MCF 10A (cell line): ENCODE data around the gene PRODH. TPM values are rescaled to one million over a fixed set of nuclear protein-coding genes. Genes with fewer than 3 reads are reported as not detected.

ENCODE experiments used
- total RNA-seq: library from RNA; stranded (reverse); gene quantifications from 2 replicates; pipeline ENCODE4 v1.2.3, GENCODE V29; 2022

The PRODH gene
- total RNA-seq, 1 experiment from 2014 or later: 8.4 TPM

Other genes with a start within 250 kb of the PRODH start
- 1.6 and 1.7 TPM in 2 replicates for gene DGCR6, start 30.0 kb downstream of the PRODH start, total RNA-seq
- 41.2 and 50.1 TPM in 2 replicates for gene DGCR2, start 186.1 kb upstream of the PRODH start, total RNA-seq
- gene TSSK2, start 195.0 kb upstream of the PRODH start, total RNA-seq: not detected in 2 replicates
- gene ESS2, start 208.4 kb upstream of the PRODH start, total RNA-seq: 12.4 and 18.1 TPM in 2 replicates
- gene GSC2, start 214.0 kb upstream of the PRODH start, total RNA-seq: not detected in 2 replicates
- gene SLC25A1, start 242.4 kb upstream of the PRODH start, total RNA-seq: 41.0 and 53.9 TPM in 2 replicates